Endothelial cell (in vitro differentiated cells): ENCODE data around the gene TIMM50. TPM values are rescaled to one million over a fixed set of nuclear protein-coding genes. Genes with fewer than 3 reads are reported as not detected.

Experiments used
- DNase-seq: peaks from one replicate; pipeline ENCODE4 v3.0.0; 2021; ENCODE audit warnings: low spot score
- H3K27ac Mint-ChIP-seq: one replicate; pipeline ENCODE4 v1.8.0; 2021; ENCODE audit warnings: mixed read lengths, inconsistent platforms; ENCODE audit not compliant: unreplicated experiment
- H3K27me3 Mint-ChIP-seq: one replicate; pipeline ENCODE4 v1.8.0; 2021; ENCODE audit warnings: mild to moderate bottlenecking, moderate library complexity, mixed read lengths, inconsistent platforms; ENCODE audit not compliant: unreplicated experiment
- H3K36me3 Mint-ChIP-seq: one replicate; pipeline ENCODE4 v1.8.0; 2021; ENCODE audit warnings: mild to moderate bottlenecking, low read depth, mixed read lengths, inconsistent platforms; ENCODE audit not compliant: unreplicated experiment
- H3K4me1 Mint-ChIP-seq: one replicate; pipeline ENCODE4 v1.8.0; 2021; ENCODE audit warnings: mild to moderate bottlenecking, mixed read lengths, inconsistent platforms; ENCODE audit not compliant: unreplicated experiment
- H3K4me3 Mint-ChIP-seq: one replicate; pipeline ENCODE4 v1.8.0; 2021; ENCODE audit warnings: mild to moderate bottlenecking, mixed read lengths, inconsistent platforms; ENCODE audit not compliant: unreplicated experiment
- H3K9me3 Mint-ChIP-seq: one replicate; pipeline ENCODE4 v1.8.0; 2021; ENCODE audit warnings: mixed read lengths, inconsistent platforms; ENCODE audit not compliant: unreplicated experiment
- total RNA-seq: library from RNA; stranded (reverse); fragmentation: NEBNext Ultra II Directional; extraction: Animal tissue kit (Norgen Biotek cat#: 25700); gene quantifications from one replicate; pipeline ENCODE4 v1.2.1, GENCODE V29; 2021; ENCODE audit not compliant: unreplicated experiment
- TF ChIP-seq, protein P1 (sequence below): fragments of 200-600 bp; sonication (generic); IDR thresholded peaks from one replicate; pipeline ENCODE4 v1.5.0; 2021; ENCODE audit warnings: antibody characterized with exemption; ENCODE audit not compliant: unreplicated experiment

The TIMM50 gene
- total RNA-seq, 1 donor from 2014 or later: 86.2 TPM

DNA sequence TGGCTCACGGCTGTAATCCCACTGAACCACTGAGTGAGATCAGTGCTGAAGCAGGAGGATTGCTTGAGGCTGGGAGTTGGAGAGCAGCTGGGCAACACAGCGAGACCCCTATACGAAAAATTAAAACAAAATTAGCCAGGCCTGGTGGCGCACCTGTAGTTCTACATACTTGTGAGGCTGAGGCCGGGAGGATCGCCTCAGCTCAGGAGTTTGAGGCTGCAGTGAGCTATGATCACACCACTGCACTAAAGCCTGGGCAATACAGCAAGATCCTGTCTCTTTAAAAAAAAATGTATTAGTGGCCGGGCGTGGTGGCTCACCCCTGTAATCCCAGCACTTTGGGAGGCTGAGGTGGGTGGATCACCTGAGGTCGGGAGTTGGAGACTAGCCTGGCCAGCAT, 28.0 kb downstream of the TIMM50 start:
- Mint-ChIP-seq H3K36me3 (peaks cover 28% of the 10 kb centered on the region), H3K4me1 (no peaks in the 10 kb centered on the region), H3K27ac (no peak overlapping the region), H3K27me3 (peaks cover 15% of the 10 kb centered on the region), H3K9me3 (no peaks in the 10 kb centered on the region), H3K4me3 (peak overlapping the region; percentile 59)
- no peak for DNase-seq
- TF ChIP-seq, protein P1, sequence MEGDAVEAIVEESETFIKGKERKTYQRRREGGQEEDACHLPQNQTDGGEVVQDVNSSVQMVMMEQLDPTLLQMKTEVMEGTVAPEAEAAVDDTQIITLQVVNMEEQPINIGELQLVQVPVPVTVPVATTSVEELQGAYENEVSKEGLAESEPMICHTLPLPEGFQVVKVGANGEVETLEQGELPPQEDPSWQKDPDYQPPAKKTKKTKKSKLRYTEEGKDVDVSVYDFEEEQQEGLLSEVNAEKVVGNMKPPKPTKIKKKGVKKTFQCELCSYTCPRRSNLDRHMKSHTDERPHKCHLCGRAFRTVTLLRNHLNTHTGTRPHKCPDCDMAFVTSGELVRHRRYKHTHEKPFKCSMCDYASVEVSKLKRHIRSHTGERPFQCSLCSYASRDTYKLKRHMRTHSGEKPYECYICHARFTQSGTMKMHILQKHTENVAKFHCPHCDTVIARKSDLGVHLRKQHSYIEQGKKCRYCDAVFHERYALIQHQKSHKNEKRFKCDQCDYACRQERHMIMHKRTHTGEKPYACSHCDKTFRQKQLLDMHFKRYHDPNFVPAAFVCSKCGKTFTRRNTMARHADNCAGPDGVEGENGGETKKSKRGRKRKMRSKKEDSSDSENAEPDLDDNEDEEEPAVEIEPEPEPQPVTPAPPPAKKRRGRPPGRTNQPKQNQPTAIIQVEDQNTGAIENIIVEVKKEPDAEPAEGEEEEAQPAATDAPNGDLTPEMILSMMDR: no peak

DNA sequence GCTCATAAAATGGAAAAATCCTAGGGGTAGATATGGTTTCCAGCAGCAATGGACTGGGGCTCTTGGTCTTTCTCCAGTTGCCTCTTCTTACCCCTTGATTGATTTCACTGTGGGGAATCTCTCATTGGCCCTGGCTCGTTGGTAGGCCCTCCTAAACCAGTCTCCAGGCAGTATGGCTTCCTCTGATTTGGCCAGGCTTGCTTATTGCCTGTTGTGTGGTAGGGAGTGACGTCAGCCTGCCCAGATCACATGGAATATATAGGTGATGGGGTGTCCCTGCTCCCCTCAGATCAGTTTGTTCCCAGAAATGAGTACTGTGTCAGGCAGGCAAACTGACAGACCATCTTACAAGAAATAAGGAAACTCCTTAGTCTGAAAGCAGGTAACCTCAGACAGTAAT, 28.6 kb downstream of the TIMM50 start:
- no peak for DNase-seq
- Mint-ChIP-seq H3K27me3 (peaks cover 17% of the 10 kb centered on the region), H3K27ac (no peak overlapping the region), H3K4me3 (no peak overlapping the region), H3K4me1 (no peaks in the 10 kb centered on the region), H3K9me3 (no peaks in the 10 kb centered on the region), H3K36me3 (peaks cover 22% of the 10 kb centered on the region)
- TF ChIP-seq, protein P1: no peak

DNA sequence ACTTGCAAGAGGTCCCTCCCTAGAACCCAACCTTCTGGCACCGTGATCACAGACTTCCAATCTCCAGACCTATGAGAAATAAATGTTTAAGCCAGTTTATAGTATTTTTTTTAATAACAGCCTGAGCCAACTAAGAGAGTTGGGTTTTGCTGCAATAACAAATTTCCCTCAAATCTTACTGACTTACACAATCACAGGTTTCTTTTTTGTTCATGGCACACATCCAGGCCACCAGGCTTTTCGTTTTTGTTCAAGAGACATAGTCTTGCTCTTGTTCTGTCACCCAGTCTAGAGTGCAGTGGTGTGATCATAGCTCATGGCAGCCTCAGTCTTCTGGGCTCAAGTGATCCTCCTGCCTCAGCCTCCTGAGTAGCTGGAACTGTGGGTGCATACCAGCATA, 32.4 kb downstream of the TIMM50 start:
- Mint-ChIP-seq H3K4me3 (no peak overlapping the region), H3K27ac (no peak overlapping the region), H3K36me3 (peaks cover 8% of the 10 kb centered on the region), H3K27me3 (peaks cover 19% of the 10 kb centered on the region), H3K9me3 (no peaks in the 10 kb centered on the region), H3K4me1 (peaks cover 12% of the 10 kb centered on the region)
- TF ChIP-seq, protein P1: no peak
- no peak for DNase-seq

DNA sequence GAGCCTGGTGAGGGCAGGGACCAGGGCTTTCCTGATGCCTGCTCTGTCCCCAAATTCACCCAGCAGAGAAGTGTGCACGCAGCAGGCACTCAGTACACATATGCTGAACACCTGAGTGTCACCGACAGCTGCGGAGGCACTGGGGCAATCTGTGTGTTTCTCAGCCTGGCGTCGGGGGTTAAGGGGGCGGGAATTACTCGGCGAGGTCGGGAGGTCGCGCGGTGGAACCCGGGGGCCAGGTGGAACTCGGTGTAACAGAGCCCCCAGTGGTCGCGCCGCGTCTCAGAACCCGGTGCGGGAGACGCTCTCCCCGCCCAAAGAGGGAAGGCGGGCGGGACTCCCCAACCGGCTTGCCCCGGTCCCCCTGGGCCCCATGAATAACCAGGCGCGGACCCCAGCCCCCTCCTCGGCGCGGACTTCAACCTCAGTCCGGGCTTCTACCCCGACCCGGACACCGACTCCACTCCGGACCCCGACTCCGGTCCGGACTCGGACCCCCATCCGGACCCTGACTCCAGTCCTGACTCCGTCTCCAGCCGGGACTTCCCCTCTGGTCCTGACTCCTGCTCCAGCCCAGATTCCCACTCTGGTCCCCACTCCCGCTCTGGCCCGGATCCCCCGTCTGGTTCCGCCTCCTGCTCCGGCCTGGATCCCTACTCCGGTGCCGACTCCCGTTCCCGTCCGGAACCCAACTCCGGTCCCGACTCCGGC, 34.4 kb downstream of the TIMM50 start, which contains the start of gene SELENOV:
TSS of gene SELENOV (plus strand) at position 300 of the 711 bp plus-strand sequence. CDS start at position 374, 74 bp downstream.
- TF ChIP-seq, protein P1: no peak
- peaks cover 4% of the 10 kb centered on the region for H3K36me3 Mint-ChIP-seq
- no peaks in the 10 kb centered on the region for H3K9me3 Mint-ChIP-seq
- peaks cover 12% of the 10 kb centered on the region for H3K4me1 Mint-ChIP-seq
- peak; percentile 35 for DNase-seq
- no peak within 1 kb of the TSS for H3K27ac Mint-ChIP-seq
- H3K4me3 Mint-ChIP-seq: peak within 1 kb of the TSS; percentile 90
- peaks cover 15% of the 10 kb centered on the region for H3K27me3 Mint-ChIP-seq

DNA sequence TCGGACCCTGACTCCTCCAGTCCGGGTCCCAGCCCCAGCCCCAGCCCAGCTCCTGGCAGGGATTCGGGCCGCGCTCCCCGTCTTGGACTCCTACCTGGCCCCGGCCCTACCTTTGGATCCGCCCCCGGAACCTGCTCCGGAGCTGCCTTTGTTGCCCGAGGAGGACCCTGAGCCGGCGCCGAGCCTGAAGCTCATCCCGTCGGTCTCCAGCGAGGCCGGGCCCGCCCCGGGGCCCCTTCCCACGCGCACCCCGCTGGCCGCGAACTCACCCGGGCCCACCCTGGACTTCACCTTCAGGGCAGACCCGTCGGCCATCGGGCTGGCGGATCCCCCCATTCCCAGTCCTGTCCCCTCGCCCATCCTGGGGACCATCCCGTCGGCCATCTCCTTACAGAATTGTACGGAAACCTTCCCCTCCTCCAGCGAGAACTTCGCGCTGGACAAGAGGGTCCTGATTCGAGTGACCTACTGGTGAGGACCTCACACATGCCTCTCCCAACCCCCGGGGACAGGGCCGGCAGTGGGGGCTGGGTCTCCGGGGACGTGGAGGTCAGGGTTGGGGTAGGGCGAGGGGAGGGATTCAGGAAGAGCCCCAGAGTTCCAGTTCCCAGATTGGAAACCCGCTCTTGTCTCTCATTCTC, 35.0 kb downstream of the TIMM50 start:
- Mint-ChIP-seq H3K27me3 (peaks cover 15% of the 10 kb centered on the region), H3K27ac (no peak overlapping the region), H3K4me3 (peak overlapping the region; percentile 81), H3K4me1 (peaks cover 12% of the 10 kb centered on the region), H3K9me3 (no peaks in the 10 kb centered on the region), H3K36me3 (peaks cover 4% of the 10 kb centered on the region)
- TF ChIP-seq, protein P1: no peak
- peak; percentile 28 for DNase-seq
